ENCODE results near the gene BROX.
"Not testable (repeated sequence)": the region's sequence is repeated elsewhere in the genome, so short reads cannot be mapped to it uniquely, and the experiment has no call there.

DNA sequence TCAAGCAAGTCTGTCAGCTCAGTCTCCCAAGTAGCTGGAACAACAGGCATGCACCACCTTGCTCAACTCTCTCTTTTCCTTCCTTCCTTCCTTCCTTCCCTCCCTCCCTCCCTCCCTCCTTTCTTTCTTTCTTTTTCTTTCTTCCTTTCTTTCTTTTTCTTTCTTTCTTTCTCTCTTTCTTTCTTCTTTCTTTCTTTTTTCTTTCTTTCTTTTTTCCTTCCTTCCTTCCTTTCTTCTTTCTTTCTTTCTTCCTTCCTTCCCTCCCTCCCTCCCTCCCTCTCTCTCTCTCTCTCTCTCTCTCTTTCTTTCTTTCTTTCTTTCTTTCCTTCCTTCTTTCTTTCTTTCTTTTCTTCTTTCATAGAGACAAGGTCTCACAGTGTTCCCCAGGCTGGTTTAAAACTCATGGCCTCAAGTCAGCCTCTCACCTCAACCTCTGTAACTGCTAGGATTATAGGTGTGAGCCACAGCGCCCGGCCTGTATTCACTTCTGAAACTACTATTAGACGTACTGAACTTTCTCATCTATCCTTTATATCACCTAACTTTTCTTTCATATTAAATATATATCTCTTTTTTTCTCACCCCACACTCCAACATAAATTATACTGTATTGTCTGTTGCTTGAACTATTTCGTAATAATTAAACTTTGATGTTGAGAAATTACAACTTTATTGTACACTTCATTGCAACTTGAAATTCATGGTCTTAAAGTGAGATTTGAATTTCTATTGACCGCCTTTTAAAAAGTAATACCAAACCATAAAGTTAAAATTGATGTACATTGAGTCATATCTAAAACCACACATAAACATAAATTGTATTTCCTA is 29.5 kb downstream of the BROX start:
- TF ChIP-seq, protein P1, sequence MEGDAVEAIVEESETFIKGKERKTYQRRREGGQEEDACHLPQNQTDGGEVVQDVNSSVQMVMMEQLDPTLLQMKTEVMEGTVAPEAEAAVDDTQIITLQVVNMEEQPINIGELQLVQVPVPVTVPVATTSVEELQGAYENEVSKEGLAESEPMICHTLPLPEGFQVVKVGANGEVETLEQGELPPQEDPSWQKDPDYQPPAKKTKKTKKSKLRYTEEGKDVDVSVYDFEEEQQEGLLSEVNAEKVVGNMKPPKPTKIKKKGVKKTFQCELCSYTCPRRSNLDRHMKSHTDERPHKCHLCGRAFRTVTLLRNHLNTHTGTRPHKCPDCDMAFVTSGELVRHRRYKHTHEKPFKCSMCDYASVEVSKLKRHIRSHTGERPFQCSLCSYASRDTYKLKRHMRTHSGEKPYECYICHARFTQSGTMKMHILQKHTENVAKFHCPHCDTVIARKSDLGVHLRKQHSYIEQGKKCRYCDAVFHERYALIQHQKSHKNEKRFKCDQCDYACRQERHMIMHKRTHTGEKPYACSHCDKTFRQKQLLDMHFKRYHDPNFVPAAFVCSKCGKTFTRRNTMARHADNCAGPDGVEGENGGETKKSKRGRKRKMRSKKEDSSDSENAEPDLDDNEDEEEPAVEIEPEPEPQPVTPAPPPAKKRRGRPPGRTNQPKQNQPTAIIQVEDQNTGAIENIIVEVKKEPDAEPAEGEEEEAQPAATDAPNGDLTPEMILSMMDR (IDR thresholded peaks at IDR 0.05), result not testable (repeated sequence)
- TF ChIP-seq SIN3A (IDR thresholded peaks at IDR 0.05; ENCODE audit: borderline replicate concordance, insufficient read depth, low read depth, low read length); POLR2AphosphoS5 (IDR thresholded peaks at IDR 0.05; ENCODE audit: low read depth, low read length): not testable (repeated sequence)
- TF ChIP-seq, protein P2, sequence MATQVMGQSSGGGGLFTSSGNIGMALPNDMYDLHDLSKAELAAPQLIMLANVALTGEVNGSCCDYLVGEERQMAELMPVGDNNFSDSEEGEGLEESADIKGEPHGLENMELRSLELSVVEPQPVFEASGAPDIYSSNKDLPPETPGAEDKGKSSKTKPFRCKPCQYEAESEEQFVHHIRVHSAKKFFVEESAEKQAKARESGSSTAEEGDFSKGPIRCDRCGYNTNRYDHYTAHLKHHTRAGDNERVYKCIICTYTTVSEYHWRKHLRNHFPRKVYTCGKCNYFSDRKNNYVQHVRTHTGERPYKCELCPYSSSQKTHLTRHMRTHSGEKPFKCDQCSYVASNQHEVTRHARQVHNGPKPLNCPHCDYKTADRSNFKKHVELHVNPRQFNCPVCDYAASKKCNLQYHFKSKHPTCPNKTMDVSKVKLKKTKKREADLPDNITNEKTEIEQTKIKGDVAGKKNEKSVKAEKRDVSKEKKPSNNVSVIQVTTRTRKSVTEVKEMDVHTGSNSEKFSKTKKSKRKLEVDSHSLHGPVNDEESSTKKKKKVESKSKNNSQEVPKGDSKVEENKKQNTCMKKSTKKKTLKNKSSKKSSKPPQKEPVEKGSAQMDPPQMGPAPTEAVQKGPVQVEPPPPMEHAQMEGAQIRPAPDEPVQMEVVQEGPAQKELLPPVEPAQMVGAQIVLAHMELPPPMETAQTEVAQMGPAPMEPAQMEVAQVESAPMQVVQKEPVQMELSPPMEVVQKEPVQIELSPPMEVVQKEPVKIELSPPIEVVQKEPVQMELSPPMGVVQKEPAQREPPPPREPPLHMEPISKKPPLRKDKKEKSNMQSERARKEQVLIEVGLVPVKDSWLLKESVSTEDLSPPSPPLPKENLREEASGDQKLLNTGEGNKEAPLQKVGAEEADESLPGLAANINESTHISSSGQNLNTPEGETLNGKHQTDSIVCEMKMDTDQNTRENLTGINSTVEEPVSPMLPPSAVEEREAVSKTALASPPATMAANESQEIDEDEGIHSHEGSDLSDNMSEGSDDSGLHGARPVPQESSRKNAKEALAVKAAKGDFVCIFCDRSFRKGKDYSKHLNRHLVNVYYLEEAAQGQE (IDR thresholded peaks at IDR 0.05; ENCODE audit: insufficient read depth in 1 of 2, low read depth in 2 of 2, low read length in 1 of 2), result not testable (repeated sequence)
